Transverse colon (tissue), 4 donors: ENCODE results near the gene TTLL9.

Experiments used
- EP300 ChIP-seq: sonication (generic); formaldehyde crosslinking; IDR thresholded peaks from one replicate; pipeline ENCODE4 v1.6.1; 2017; ENCODE audit warnings: antibody characterized with exemption, low read depth
- POLR2A ChIP-seq: fragments of 450-650 bp; IDR thresholded peaks from one replicate; pipeline ENCODE4 v1.6.1; 2016; ENCODE audit warnings: antibody characterized with exemption, mild to moderate bottlenecking, moderate library complexity
- POLR2AphosphoS5 ChIP-seq, 3 donors: sonication (generic); formaldehyde crosslinking; IDR thresholded peaks; one replicate each; pipeline ENCODE4 v1.6.1; 2016; ENCODE audit warnings: antibody characterized with exemption in 3 of 3
- TF ChIP-seq, protein P1 (sequence below), 5 experiments: fragments of 200-600 bp in 3 of 5; fragments of 450-650 bp in 2 of 5; sonication (generic) in 3 of 5; IDR thresholded peaks; 1 replicate in 2 of 5; 2 replicates in 3 of 5; pipeline ENCODE4 v1.5.1; 2016 to 2017; ENCODE audit warnings: antibody characterized with exemption in 5 of 5, inconsistent platforms in 3 of 5, mild to moderate bottlenecking in 2 of 5, moderate library complexity in 1 of 5

GRCh38 chr20:31857861-31858759 is 12.3 kb upstream of the TTLL9 start:
- TF ChIP-seq, protein P1, sequence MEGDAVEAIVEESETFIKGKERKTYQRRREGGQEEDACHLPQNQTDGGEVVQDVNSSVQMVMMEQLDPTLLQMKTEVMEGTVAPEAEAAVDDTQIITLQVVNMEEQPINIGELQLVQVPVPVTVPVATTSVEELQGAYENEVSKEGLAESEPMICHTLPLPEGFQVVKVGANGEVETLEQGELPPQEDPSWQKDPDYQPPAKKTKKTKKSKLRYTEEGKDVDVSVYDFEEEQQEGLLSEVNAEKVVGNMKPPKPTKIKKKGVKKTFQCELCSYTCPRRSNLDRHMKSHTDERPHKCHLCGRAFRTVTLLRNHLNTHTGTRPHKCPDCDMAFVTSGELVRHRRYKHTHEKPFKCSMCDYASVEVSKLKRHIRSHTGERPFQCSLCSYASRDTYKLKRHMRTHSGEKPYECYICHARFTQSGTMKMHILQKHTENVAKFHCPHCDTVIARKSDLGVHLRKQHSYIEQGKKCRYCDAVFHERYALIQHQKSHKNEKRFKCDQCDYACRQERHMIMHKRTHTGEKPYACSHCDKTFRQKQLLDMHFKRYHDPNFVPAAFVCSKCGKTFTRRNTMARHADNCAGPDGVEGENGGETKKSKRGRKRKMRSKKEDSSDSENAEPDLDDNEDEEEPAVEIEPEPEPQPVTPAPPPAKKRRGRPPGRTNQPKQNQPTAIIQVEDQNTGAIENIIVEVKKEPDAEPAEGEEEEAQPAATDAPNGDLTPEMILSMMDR (IDR thresholded peaks at IDR 0.05), result no peak
- TF ChIP-seq EP300, result no peak
- no peak for TF ChIP-seq POLR2AphosphoS5 (IDR thresholded peaks at IDR 0.05)
- TF ChIP-seq POLR2A, result no peak
